NCI-H1417 treated with DMSO at 0.1 percent for 48 hours (cell line): ENCODE results near the gene HEXD.
A peak's percentile ranks its signal among the peaks of the same experiment; 100 is the strongest.
"Not testable (repeated sequence)": the region's sequence is repeated elsewhere in the genome, so short reads cannot be mapped to it uniquely, and the experiment has no call there.

Experiments used
- DNase-seq: peaks from one replicate; lab custom pipeline; 2025; lab: John Stamatoyannopoulos, UW

HEXD gene

GRCh38 chr17:82418001-82418986, at the start of gene HEXD, which contains the start of gene OGFOD3:
HEXD (plus strand) TSS chr17:82418347; CDS start chr17:82419800, 1,453 bp downstream.
OGFOD3 (minus strand) TSS chr17:82418586; CDS start chr17:82418485, 101 bp downstream.
- DNase-seq, result peak; percentile 65

- no peak for DNase-seq
Measured at GRCh38 chr17:82369211-82369610, 48.9 kb upstream of the HEXD start.

GRCh38 chr17:82370471-82371332, 47.4 kb upstream of the HEXD start:
- no peak for DNase-seq

GRCh38 chr17:82371333-82372248, 46.6 kb upstream of the HEXD start, which contains the start of gene UTS2R:
UTS2R (plus strand) TSS chr17:82371765; CDS start chr17:82374325, 2,560 bp downstream.
- DNase-seq, result no peak

- no peak for DNase-seq
Measured at GRCh38 chr17:82372249-82373071, 45.7 kb upstream of the HEXD start.

GRCh38 chr17:82373072-82373452, 45.1 kb upstream of the HEXD start:
- DNase-seq, result not testable (repeated sequence)

- no peak for DNase-seq
Measured at GRCh38 chr17:82373731-82374625, 44.2 kb upstream of the HEXD start.

- no peak for DNase-seq
Measured at GRCh38 chr17:82374626-82375331, 43.4 kb upstream of the HEXD start.

GRCh38 chr17:82375359-82376041, 42.6 kb upstream of the HEXD start:
- DNase-seq, result no peak

- DNase-seq, result no peak
Measured at GRCh38 chr17:82376042-82376730, 42.0 kb upstream of the HEXD start.

GRCh38 chr17:82377294-82377693, 40.9 kb upstream of the HEXD start:
- not testable (repeated sequence) for DNase-seq

- no peak for DNase-seq
Measured at GRCh38 chr17:82377924-82378740, 40.0 kb upstream of the HEXD start.

GRCh38 chr17:82378741-82379021, 39.5 kb upstream of the HEXD start:
- no peak for DNase-seq

GRCh38 chr17:82380860-82381702, 37.1 kb upstream of the HEXD start:
- no peak for DNase-seq

GRCh38 chr17:82381703-82382009, 36.5 kb upstream of the HEXD start:
- DNase-seq, result not testable (repeated sequence)
